Measurements from ENCODE around the gene ZNF24. TPM values are rescaled to one million over a fixed set of nuclear protein-coding genes. Genes with fewer than 3 reads are reported as not detected.

The ZNF24 gene
- 10 to 100 TPM; 68.6 to 77.8 (median 74.9) TPM for polyA plus RNA-seq (ENCODE audit: insufficient read length in 3 of 3)
- long read RNA-seq, donor 1, full-length matches to known transcripts: 28 of 46 reads
- long read RNA-seq, donor 1, partial matches to known transcripts: 18 of 46 reads
- long read RNA-seq, donor 1, other reads (novel, unspliced or antisense): 0 of 46 reads
- long read RNA-seq, donor 2, full-length matches to known transcripts: 27 of 67 reads
- long read RNA-seq, donor 2, partial matches to known transcripts: 35 of 67 reads
- long read RNA-seq, donor 2, other reads (novel, unspliced or antisense): 5 of 67 reads
- long read RNA-seq, donor 3, full-length matches to known transcripts: 17 of 38 reads
- long read RNA-seq, donor 3, partial matches to known transcripts: 21 of 38 reads
- long read RNA-seq, donor 3, other reads (novel, unspliced or antisense): 0 of 38 reads
- long read RNA-seq, donor 4, full-length matches to known transcripts: 15 of 26 reads
- long read RNA-seq, donor 4, partial matches to known transcripts: 11 of 26 reads
- long read RNA-seq, donor 4, other reads (novel, unspliced or antisense): 0 of 26 reads
- long read RNA-seq, donor 5, full-length matches to known transcripts: 15 of 15 reads
- long read RNA-seq, donor 5, partial matches to known transcripts: 0 of 15 reads
- long read RNA-seq, donor 5, other reads (novel, unspliced or antisense): 0 of 15 reads
- long read RNA-seq, donor 6, full-length matches to known transcripts: 32 of 101 reads
- long read RNA-seq, donor 6, partial matches to known transcripts: 69 of 101 reads
- long read RNA-seq, donor 6, other reads (novel, unspliced or antisense): 0 of 101 reads
- long read RNA-seq, donor 7, full-length matches to known transcripts: 30 of 38 reads
- long read RNA-seq, donor 7, partial matches to known transcripts: 8 of 38 reads
- long read RNA-seq, donor 7, other reads (novel, unspliced or antisense): 0 of 38 reads
- long read RNA-seq, donor 8, full-length matches to known transcripts: 11 of 20 reads
- long read RNA-seq, donor 8, partial matches to known transcripts: 9 of 20 reads
- long read RNA-seq, donor 8, other reads (novel, unspliced or antisense): 0 of 20 reads
- long read RNA-seq, donor 9, full-length matches to known transcripts: 41 of 65 reads
- long read RNA-seq, donor 9, partial matches to known transcripts: 24 of 65 reads
- long read RNA-seq, donor 9, other reads (novel, unspliced or antisense): 0 of 65 reads
- long read RNA-seq, donor 10, full-length matches to known transcripts: 20 of 44 reads
- long read RNA-seq, donor 10, partial matches to known transcripts: 24 of 44 reads
- long read RNA-seq, donor 10, other reads (novel, unspliced or antisense): 0 of 44 reads
- long read RNA-seq, donor 11, full-length matches to known transcripts: 13 of 13 reads
- long read RNA-seq, donor 11, partial matches to known transcripts: 0 of 13 reads
- long read RNA-seq, donor 11, other reads (novel, unspliced or antisense): 0 of 13 reads
- long read RNA-seq, donor 12, full-length matches to known transcripts: 43 of 81 reads
- long read RNA-seq, donor 12, partial matches to known transcripts: 38 of 81 reads
- long read RNA-seq, donor 12, other reads (novel, unspliced or antisense): 0 of 81 reads
- long read RNA-seq, donor 13, full-length matches to known transcripts: 11 of 11 reads
- long read RNA-seq, donor 13, partial matches to known transcripts: 0 of 11 reads
- long read RNA-seq, donor 13, other reads (novel, unspliced or antisense): 0 of 11 reads
- long read RNA-seq, donor 14: 0 reads
- long read RNA-seq, donor 15: 0 reads
- long read RNA-seq, donor 16, full-length matches to known transcripts: 30 of 46 reads
- long read RNA-seq, donor 16, partial matches to known transcripts: 16 of 46 reads
- long read RNA-seq, donor 16, other reads (novel, unspliced or antisense): 0 of 46 reads

GRCh38 chr18:35343936-35344735 lies at the start of gene ZNF24:
Gene ZNF24, minus strand, starts transcription at chr18:35344420. Its CDS starts 3,770 bp downstream, at chr18:35340650.
- DNase-seq: peak; percentile 97

GRCh38 chr18:35393716-35394115 lies 49.5 kb upstream of the ZNF24 start:
- no peak for DNase-seq

GRCh38 chr18:35392375-35392774 lies 48.2 kb upstream of the ZNF24 start:
- DNase-seq: no peak

- no peak for DNase-seq
These were observed 46.9 kb upstream of the ZNF24 start for GRCh38 chr18:35390951-35391700.

- no peak for DNase-seq
These were observed 44.9 kb upstream of the ZNF24 start for GRCh38 chr18:35389095-35389618.

GRCh38 chr18:35387152-35387571 lies 42.9 kb upstream of the ZNF24 start:
- DNase-seq: no peak

- DNase-seq: peak; percentile 85
These were observed 42.4 kb upstream of the ZNF24 start for GRCh38 chr18:35386600-35387100.

- DNase-seq: no peak
These were observed 38.9 kb upstream of the ZNF24 start for GRCh38 chr18:35383136-35383535.

GRCh38 chr18:35379421-35379820 lies 35.2 kb upstream of the ZNF24 start:
- DNase-seq: no peak

GRCh38 chr18:35378574-35378896 lies 34.3 kb upstream of the ZNF24 start:
- no peak for DNase-seq

GRCh38 chr18:35377875-35378573 lies 33.8 kb upstream of the ZNF24 start:
- DNase-seq: no peak

GRCh38 chr18:35376742-35377695 lies 32.8 kb upstream of the ZNF24 start, which contains the start of gene ZNF396:
Gene ZNF396, minus strand, starts transcription at chr18:35377337. Its CDS starts 3,045 bp downstream, at chr18:35374292.
- peak; percentile 74 for DNase-seq

GRCh38 chr18:35376393-35376741 lies 32.1 kb upstream of the ZNF24 start:
- no peak for DNase-seq

- DNase-seq: no peak
These were observed 30.5 kb upstream of the ZNF24 start for GRCh38 chr18:35374708-35375107.

- no peak for DNase-seq
These were observed 27.4 kb upstream of the ZNF24 start for GRCh38 chr18:35371412-35372195.

GRCh38 chr18:35369126-35369525 lies 24.9 kb upstream of the ZNF24 start:
- no peak for DNase-seq
